Measurements from ENCODE around the gene ADGRG7.

The ADGRG7 gene, protein sequence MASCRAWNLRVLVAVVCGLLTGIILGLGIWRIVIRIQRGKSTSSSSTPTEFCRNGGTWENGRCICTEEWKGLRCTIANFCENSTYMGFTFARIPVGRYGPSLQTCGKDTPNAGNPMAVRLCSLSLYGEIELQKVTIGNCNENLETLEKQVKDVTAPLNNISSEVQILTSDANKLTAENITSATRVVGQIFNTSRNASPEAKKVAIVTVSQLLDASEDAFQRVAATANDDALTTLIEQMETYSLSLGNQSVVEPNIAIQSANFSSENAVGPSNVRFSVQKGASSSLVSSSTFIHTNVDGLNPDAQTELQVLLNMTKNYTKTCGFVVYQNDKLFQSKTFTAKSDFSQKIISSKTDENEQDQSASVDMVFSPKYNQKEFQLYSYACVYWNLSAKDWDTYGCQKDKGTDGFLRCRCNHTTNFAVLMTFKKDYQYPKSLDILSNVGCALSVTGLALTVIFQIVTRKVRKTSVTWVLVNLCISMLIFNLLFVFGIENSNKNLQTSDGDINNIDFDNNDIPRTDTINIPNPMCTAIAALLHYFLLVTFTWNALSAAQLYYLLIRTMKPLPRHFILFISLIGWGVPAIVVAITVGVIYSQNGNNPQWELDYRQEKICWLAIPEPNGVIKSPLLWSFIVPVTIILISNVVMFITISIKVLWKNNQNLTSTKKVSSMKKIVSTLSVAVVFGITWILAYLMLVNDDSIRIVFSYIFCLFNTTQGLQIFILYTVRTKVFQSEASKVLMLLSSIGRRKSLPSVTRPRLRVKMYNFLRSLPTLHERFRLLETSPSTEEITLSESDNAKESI

GRCh38 chr3:100609305-100609704, at the start of gene ADGRG7:
ADGRG7 (plus strand) TSS chr3:100609601; CDS start chr3:100609857, 256 bp downstream.
- no peak within 1 kb of the TSS for H3K4me3 ChIP-seq (replicated peaks; ENCODE audit: low read depth, low read length)
- TF ChIP-seq, protein P1, sequence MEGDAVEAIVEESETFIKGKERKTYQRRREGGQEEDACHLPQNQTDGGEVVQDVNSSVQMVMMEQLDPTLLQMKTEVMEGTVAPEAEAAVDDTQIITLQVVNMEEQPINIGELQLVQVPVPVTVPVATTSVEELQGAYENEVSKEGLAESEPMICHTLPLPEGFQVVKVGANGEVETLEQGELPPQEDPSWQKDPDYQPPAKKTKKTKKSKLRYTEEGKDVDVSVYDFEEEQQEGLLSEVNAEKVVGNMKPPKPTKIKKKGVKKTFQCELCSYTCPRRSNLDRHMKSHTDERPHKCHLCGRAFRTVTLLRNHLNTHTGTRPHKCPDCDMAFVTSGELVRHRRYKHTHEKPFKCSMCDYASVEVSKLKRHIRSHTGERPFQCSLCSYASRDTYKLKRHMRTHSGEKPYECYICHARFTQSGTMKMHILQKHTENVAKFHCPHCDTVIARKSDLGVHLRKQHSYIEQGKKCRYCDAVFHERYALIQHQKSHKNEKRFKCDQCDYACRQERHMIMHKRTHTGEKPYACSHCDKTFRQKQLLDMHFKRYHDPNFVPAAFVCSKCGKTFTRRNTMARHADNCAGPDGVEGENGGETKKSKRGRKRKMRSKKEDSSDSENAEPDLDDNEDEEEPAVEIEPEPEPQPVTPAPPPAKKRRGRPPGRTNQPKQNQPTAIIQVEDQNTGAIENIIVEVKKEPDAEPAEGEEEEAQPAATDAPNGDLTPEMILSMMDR (IDR thresholded peaks at IDR 0.05; ENCODE audit: low read length, missing control alignments), result no peak
- no peak for DNase-seq (ENCODE audit: low read depth)

GRCh38 chr3:100560426-100560825, 49.0 kb upstream of the ADGRG7 start:
- TF ChIP-seq, protein P1 (IDR thresholded peaks at IDR 0.05; ENCODE audit: low read length, missing control alignments), result no peak
- DNase-seq (ENCODE audit: low read depth), result no peak
- no peak overlapping the region for H3K4me3 ChIP-seq (replicated peaks; ENCODE audit: low read depth, low read length)

GRCh38 chr3:100561459-100562158, 47.8 kb upstream of the ADGRG7 start:
- TF ChIP-seq, protein P1 (IDR thresholded peaks at IDR 0.05; ENCODE audit: low read length, missing control alignments), result no peak
- DNase-seq (ENCODE audit: low read depth), result peak; percentile 92
- H3K4me3 ChIP-seq (replicated peaks; ENCODE audit: low read depth, low read length), result no peak overlapping the region

GRCh38 chr3:100562224-100562857, 47.1 kb upstream of the ADGRG7 start:
- TF ChIP-seq, protein P1 (IDR thresholded peaks at IDR 0.05; ENCODE audit: low read length, missing control alignments), result no peak
- no peak overlapping the region for H3K4me3 ChIP-seq (replicated peaks; ENCODE audit: low read depth, low read length)
- DNase-seq (ENCODE audit: low read depth), result no peak

GRCh38 chr3:100563228-100563627, 46.2 kb upstream of the ADGRG7 start:
- TF ChIP-seq, protein P1 (IDR thresholded peaks at IDR 0.05; ENCODE audit: low read length, missing control alignments), result no peak
- no peak for DNase-seq (ENCODE audit: low read depth)
- H3K4me3 ChIP-seq (replicated peaks; ENCODE audit: low read depth, low read length), result no peak overlapping the region

DNA sequence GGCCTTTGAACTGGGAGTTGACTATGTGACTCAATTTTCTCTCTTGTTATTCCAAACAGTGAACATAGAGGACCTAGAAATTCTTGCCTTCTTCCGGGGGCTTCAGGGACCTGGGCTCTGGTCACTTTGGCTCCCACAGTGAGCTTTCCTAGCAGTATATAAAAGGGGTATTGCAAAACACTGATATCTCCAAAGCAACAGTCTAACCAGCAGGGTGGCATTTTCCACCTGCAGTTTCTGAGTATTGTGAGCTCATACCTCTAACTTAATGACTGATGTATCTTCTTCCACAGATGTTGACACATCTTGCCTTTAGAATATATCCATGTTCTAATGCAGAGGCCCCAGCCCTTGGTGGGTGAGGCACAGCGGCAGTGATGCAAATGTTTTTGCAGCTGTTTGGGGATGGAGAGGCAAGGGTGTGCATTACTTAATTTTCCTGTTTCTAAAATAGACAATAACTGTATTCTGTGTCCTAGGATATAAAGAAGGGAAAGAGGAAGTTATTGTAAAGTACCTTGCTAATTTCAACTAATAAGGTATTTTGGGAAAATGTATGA, 45.7 kb upstream of the ADGRG7 start:
- DNase-seq (ENCODE audit: low read depth), result no peak
- H3K4me3 ChIP-seq (replicated peaks; ENCODE audit: low read depth, low read length), result no peak overlapping the region
- TF ChIP-seq, protein P1 (IDR thresholded peaks at IDR 0.05; ENCODE audit: low read length, missing control alignments), result no peak

All from fibroblast of pulmonary artery (primary cell).